Measurements from ENCODE around the gene UNC13A. TPM values are rescaled to one million over a fixed set of nuclear protein-coding genes. Genes with fewer than 3 reads are reported as not detected.

The UNC13A gene
- total and polyA plus RNA-seq, 2 donors (not counting 1 experiment from before 2014, with no cell fraction given): under 0.01 to 0.28 TPM

DNA sequence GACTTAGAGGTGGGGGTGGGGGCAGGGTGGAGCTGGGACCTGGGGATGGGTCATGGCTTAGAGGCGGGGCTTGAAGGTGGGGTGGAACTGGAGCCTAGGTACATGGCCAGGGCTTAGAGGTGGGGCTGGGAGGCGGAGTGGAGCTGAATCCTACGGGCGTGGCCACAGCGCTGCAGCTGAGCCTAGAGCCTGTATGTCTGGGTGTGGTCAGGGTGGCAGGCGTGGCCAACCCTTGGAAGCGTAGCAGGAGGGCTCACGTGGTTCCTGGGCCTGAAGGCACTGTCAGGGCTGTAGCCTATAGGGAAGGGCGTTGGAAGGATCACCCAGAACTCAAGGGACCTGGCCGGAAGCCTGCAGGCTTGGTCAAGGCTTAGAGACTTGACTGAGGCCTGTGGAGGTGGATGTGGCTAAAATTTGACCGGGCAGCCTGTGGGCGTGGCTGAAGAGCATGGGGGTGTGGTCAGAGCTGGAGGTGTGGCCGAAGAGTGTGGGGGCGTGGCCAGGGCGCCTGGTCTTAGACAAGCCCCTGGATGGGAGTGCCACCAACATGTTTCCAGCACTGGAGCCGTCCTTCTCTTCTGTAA lies 108.4 kb downstream of the UNC13A start:
- Histone ChIP-seq H3K27ac (ENCODE audit: insufficient read depth, low read length) (no peak overlapping the region), H3K9ac (ENCODE audit: insufficient read depth, low read length) (no peak overlapping the region), H3K27me3 (ENCODE audit: control insufficient read depth, insufficient read depth, low read length) (no peaks in the 10 kb centered on the region), H3K79me2 (ENCODE audit: control insufficient read depth, insufficient read depth, low read length) (no peaks in the 10 kb centered on the region), H3K9me3 (ENCODE audit: control insufficient read depth, insufficient read depth, low read depth, low read length) (no peaks in the 10 kb centered on the region), H2AFZ (ENCODE audit: low read length) (no peak overlapping the region), H4K20me1 (ENCODE audit: control insufficient read depth, extremely low read depth, insufficient read depth, low read length) (no peaks in the 10 kb centered on the region), H3K4me1 (ENCODE audit: control insufficient read depth, extremely low read depth, insufficient read depth, low read length) (no peaks in the 10 kb centered on the region), H3K36me3 (ENCODE audit: control insufficient read depth, insufficient read depth, low read length) (peaks cover 33% of the 10 kb centered on the region), H3K4me2 (ENCODE audit: extremely low read depth, insufficient read depth, low read length) (no peak overlapping the region), H3K4me3 (replicated peaks in 1 of 4; ENCODE audit: control extremely low read depth in 1 of 4, insufficient read depth in 1 of 4, low read depth in 3 of 4, low read length in 4 of 4) (no peak overlapping the region)
- peak; percentile 25 to 57 for DNase-seq (ENCODE audit: low read depth in 2 of 2)
- TF ChIP-seq, protein P1, sequence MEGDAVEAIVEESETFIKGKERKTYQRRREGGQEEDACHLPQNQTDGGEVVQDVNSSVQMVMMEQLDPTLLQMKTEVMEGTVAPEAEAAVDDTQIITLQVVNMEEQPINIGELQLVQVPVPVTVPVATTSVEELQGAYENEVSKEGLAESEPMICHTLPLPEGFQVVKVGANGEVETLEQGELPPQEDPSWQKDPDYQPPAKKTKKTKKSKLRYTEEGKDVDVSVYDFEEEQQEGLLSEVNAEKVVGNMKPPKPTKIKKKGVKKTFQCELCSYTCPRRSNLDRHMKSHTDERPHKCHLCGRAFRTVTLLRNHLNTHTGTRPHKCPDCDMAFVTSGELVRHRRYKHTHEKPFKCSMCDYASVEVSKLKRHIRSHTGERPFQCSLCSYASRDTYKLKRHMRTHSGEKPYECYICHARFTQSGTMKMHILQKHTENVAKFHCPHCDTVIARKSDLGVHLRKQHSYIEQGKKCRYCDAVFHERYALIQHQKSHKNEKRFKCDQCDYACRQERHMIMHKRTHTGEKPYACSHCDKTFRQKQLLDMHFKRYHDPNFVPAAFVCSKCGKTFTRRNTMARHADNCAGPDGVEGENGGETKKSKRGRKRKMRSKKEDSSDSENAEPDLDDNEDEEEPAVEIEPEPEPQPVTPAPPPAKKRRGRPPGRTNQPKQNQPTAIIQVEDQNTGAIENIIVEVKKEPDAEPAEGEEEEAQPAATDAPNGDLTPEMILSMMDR (conservative IDR thresholded peaks at IDR 0.05 in 1 of 2, IDR thresholded peaks at IDR 0.05 in 1 of 2; ENCODE audit: low read depth in 1 of 2, low read length in 2 of 2): no peak
- TF ChIP-seq EZH2 (IDR thresholded peaks at IDR 0.05; ENCODE audit: low read length, missing control alignments): no peak

DNA sequence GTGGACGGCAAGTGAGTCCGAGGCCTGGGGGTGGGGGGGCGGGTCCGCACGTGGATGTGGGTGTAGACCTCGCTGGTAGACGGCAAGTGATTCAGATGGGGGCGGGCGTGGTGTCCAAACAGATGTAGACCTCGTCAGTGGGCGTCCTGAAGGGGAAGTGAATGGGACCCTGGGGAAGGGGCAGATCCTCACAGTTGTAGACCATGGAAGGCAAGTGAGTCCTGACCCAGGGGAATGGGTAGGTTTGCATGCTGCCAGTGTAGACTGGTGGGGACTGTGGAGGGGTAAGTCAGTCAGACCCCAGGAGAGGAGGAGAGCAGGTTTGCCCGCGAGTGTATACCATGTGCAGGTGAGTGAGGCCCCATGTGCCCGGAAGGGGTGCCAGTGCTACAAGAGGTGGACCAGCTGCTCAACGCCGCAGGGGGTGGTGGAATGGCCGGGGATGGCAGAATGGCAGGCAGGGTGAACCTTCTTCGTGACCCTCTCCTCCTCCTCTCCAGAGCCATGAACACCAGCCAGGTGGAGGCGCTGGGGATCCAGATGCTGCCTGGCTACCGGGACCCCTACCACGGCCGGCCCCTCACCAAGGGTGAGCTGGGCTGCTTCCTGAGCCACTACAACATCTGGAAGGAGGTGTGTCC lies 110.6 kb downstream of the UNC13A start:
- Histone ChIP-seq H4K20me1 (ENCODE audit: control insufficient read depth, extremely low read depth, insufficient read depth, low read length) (no peaks in the 10 kb centered on the region), H3K27me3 (ENCODE audit: control insufficient read depth, insufficient read depth, low read length) (no peaks in the 10 kb centered on the region), H3K27ac (ENCODE audit: insufficient read depth, low read length) (no peak overlapping the region), H3K4me3 (replicated peaks in 1 of 4; ENCODE audit: control extremely low read depth in 1 of 4, insufficient read depth in 1 of 4, low read depth in 3 of 4, low read length in 4 of 4) (no peak overlapping the region), H3K9ac (ENCODE audit: insufficient read depth, low read length) (no peak overlapping the region), H3K36me3 (ENCODE audit: control insufficient read depth, insufficient read depth, low read length) (peaks cover 32% of the 10 kb centered on the region), H3K79me2 (ENCODE audit: control insufficient read depth, insufficient read depth, low read length) (no peaks in the 10 kb centered on the region), H2AFZ (ENCODE audit: low read length) (no peak overlapping the region), H3K4me1 (ENCODE audit: control insufficient read depth, extremely low read depth, insufficient read depth, low read length) (no peaks in the 10 kb centered on the region), H3K4me2 (ENCODE audit: extremely low read depth, insufficient read depth, low read length) (no peak overlapping the region), H3K9me3 (ENCODE audit: control insufficient read depth, insufficient read depth, low read depth, low read length) (no peaks in the 10 kb centered on the region)
- no peak for DNase-seq (ENCODE audit: low read depth in 2 of 2)
- no peak for TF ChIP-seq EZH2 (IDR thresholded peaks at IDR 0.05; ENCODE audit: low read length, missing control alignments)
- TF ChIP-seq, protein P1 (conservative IDR thresholded peaks at IDR 0.05 in 1 of 2, IDR thresholded peaks at IDR 0.05 in 1 of 2; ENCODE audit: low read depth in 1 of 2, low read length in 2 of 2): no peak

DNA sequence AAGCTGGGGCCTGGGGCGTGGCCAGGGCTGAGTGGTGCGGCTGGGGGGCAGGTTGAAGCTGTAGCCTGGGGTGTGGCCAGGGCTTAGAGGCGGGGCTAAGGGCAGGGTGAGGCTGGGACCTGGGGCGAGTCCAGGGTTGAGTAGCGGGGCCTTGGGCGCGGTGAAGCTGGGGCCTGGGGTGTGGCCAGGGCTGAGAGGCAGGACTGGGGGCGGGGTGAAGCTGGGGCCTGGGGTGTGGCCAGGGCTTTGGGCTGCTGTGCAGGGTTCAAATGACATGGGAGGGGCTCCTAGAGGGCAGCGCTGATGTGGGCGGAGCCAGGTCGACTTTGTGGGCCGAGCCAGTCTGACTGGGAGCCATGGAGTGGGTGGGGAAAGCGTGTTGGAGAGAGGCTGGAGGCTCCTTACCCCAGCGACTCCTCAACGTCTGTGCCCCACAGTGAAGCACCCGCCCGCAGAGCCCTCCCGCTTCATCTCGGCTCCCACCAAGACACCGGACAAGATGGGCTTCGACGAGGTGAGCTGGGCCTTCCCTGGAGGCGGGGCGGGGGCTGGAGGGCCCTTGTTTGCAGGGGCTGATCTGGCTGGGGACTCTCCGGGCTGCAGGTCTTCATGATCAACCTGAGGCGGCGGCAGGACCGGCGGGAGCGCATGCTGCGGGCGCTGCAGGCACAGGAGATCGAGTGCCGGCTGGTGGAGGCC lies 111.2 kb downstream of the UNC13A start:
- TF ChIP-seq, protein P1 (conservative IDR thresholded peaks at IDR 0.05 in 1 of 2, IDR thresholded peaks at IDR 0.05 in 1 of 2; ENCODE audit: low read depth in 1 of 2, low read length in 2 of 2): no peak
- TF ChIP-seq EZH2 (IDR thresholded peaks at IDR 0.05; ENCODE audit: low read length, missing control alignments): no peak
- Histone ChIP-seq H3K27me3 (ENCODE audit: control insufficient read depth, insufficient read depth, low read length) (no peaks in the 10 kb centered on the region), H3K27ac (ENCODE audit: insufficient read depth, low read length) (no peak overlapping the region), H3K36me3 (ENCODE audit: control insufficient read depth, insufficient read depth, low read length) (peaks cover 33% of the 10 kb centered on the region), H3K9ac (ENCODE audit: insufficient read depth, low read length) (no peak overlapping the region), H3K4me3 (replicated peaks in 1 of 4; ENCODE audit: control extremely low read depth in 1 of 4, insufficient read depth in 1 of 4, low read depth in 3 of 4, low read length in 4 of 4) (no peak overlapping the region), H3K9me3 (ENCODE audit: control insufficient read depth, insufficient read depth, low read depth, low read length) (no peaks in the 10 kb centered on the region), H4K20me1 (ENCODE audit: control insufficient read depth, extremely low read depth, insufficient read depth, low read length) (no peaks in the 10 kb centered on the region), H2AFZ (ENCODE audit: low read length) (no peak overlapping the region), H3K79me2 (ENCODE audit: control insufficient read depth, insufficient read depth, low read length) (no peaks in the 10 kb centered on the region), H3K4me2 (ENCODE audit: extremely low read depth, insufficient read depth, low read length) (no peak overlapping the region), H3K4me1 (ENCODE audit: control insufficient read depth, extremely low read depth, insufficient read depth, low read length) (no peaks in the 10 kb centered on the region)
- DNase-seq (ENCODE audit: low read depth in 2 of 2): peak; percentile 11 to 39

All from fibroblast of lung (primary cell).